ENCODE data around the gene MACROD1.

The MACROD1 gene

DNA sequence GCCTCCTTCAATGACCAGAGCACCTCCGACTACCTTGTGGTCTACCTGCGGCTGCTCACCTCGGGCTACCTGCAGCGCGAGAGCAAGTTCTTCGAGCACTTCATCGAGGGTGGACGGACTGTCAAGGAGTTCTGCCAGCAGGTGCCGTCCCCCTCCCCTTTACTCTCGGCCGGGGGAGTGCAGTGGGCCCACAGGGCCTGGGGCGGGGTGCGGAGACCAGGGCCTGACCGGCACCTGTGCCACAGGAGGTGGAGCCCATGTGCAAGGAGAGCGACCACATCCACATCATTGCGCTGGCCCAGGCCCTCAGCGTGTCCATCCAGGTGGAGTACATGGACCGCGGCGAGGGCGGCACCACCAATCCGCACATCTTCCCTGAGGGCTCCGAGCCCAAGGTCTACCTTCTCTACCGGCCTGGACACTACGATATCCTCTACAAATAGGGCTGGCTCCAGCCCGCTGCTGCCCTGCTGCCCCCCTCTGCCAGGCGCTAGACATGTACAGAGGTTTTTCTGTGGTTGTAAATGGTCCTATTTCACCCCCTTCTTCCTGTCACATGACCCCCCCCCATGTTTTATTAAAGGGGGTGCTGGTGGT is 168.7 kb downstream of the MACROD1 start:
- Histone ChIP-seq H3K36me3 (ENCODE audit: low read length) (no peaks in the 10 kb centered on the region), H3F3A (ENCODE audit: insufficient read depth) (no peaks in the 10 kb centered on the region), H4K20me1 (ENCODE audit: low read depth, low read length) (no peaks in the 10 kb centered on the region), H3K9me3 (ENCODE audit: insufficient read depth, low read length) (no peaks in the 10 kb centered on the region), H3K9ac (ENCODE audit: low read length) (no peak overlapping the region), H3K4me2 (ENCODE audit: low read depth, low read length, poor library complexity, severe bottlenecking) (no peak overlapping the region), H3K4me3 (ENCODE audit: insufficient read depth, low read length, poor library complexity, severe bottlenecking) (no peak overlapping the region), H3K9me2 (replicated peaks; ENCODE audit: insufficient read depth, low read length) (no peaks in the 10 kb centered on the region), H3K79me2 (ENCODE audit: insufficient read depth, low read length) (no peaks in the 10 kb centered on the region), H3K27me3 (ENCODE audit: low read length) (no peaks in the 10 kb centered on the region), H2AFZ (ENCODE audit: low read depth, low read length, severe bottlenecking) (no peak overlapping the region), H3K27ac (ENCODE audit: low read depth, low read length) (no peak overlapping the region)
- TF ChIP-seq, protein P1, sequence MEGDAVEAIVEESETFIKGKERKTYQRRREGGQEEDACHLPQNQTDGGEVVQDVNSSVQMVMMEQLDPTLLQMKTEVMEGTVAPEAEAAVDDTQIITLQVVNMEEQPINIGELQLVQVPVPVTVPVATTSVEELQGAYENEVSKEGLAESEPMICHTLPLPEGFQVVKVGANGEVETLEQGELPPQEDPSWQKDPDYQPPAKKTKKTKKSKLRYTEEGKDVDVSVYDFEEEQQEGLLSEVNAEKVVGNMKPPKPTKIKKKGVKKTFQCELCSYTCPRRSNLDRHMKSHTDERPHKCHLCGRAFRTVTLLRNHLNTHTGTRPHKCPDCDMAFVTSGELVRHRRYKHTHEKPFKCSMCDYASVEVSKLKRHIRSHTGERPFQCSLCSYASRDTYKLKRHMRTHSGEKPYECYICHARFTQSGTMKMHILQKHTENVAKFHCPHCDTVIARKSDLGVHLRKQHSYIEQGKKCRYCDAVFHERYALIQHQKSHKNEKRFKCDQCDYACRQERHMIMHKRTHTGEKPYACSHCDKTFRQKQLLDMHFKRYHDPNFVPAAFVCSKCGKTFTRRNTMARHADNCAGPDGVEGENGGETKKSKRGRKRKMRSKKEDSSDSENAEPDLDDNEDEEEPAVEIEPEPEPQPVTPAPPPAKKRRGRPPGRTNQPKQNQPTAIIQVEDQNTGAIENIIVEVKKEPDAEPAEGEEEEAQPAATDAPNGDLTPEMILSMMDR (IDR thresholded peaks at IDR 0.05; ENCODE audit: insufficient read depth, low read length, poor library complexity, severe bottlenecking) = no peak
- no peak for TF ChIP-seq EZH2phosphoT487 (conservative IDR thresholded peaks at IDR 0.05; ENCODE audit: low read length)

DNA sequence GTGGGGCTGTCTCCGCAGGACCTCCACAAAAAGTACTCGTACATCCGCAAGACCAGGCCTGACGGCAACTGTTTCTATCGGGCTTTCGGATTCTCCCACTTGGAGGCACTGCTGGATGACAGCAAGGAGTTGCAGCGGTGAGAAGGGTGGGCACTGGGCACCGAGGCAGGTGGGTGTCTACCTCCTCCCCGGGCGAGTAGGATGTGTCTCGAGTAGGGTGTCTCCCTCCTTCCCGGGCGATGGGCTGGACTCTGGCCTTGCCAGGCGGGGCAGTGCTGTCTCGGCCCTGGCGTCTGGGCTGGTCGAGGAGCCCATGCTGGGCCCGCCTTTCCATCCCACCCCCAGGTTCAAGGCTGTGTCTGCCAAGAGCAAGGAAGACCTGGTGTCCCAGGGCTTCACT is 169.4 kb downstream of the MACROD1 start:
- no peaks in the 10 kb centered on the region for H4K20me1 ChIP-seq (ENCODE audit: low read depth, low read length)
- no peak overlapping the region for H2AFZ ChIP-seq (ENCODE audit: low read depth, low read length, severe bottlenecking)
- H3K4me2 ChIP-seq (ENCODE audit: low read depth, low read length, poor library complexity, severe bottlenecking) = no peak overlapping the region
- H3K36me3 ChIP-seq (ENCODE audit: low read length) = no peaks in the 10 kb centered on the region
- TF ChIP-seq, protein P1 (IDR thresholded peaks at IDR 0.05; ENCODE audit: insufficient read depth, low read length, poor library complexity, severe bottlenecking) = no peak
- no peak for TF ChIP-seq EZH2phosphoT487 (conservative IDR thresholded peaks at IDR 0.05; ENCODE audit: low read length)
- H3K27me3 ChIP-seq (ENCODE audit: low read length) = no peaks in the 10 kb centered on the region
- H3K9me3 ChIP-seq (ENCODE audit: insufficient read depth, low read length) = no peaks in the 10 kb centered on the region
- H3K9ac ChIP-seq (ENCODE audit: low read length) = no peak overlapping the region
- H3K4me3 ChIP-seq (ENCODE audit: insufficient read depth, low read length, poor library complexity, severe bottlenecking) = no peak overlapping the region
- H3K79me2 ChIP-seq (ENCODE audit: insufficient read depth, low read length) = no peaks in the 10 kb centered on the region
- no peaks in the 10 kb centered on the region for H3K9me2 ChIP-seq (replicated peaks; ENCODE audit: insufficient read depth, low read length)
- no peak overlapping the region for H3K27ac ChIP-seq (ENCODE audit: low read depth, low read length)
- no peaks in the 10 kb centered on the region for H3F3A ChIP-seq (ENCODE audit: insufficient read depth)

DNA sequence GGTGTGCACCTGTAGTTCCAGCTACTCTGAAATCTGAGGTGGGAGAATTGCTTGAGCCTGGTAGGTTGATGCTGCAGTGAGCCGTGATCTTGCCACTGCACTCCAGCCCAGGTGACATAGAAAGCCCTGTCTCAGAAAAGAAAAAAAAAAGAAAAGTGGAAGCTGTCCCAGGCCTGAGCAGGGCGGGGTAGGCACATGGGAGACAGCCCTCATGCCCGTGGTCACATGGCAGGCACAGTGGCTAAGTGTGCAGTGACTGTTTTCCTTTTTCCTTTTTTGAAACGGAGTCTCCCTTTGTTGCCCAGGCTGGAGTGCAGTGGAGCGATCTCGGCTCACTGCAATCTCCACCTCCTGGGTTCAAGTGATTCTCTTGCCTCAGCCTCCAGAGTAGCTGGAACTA is 171.9 kb downstream of the MACROD1 start:
- TF ChIP-seq, protein P1 (IDR thresholded peaks at IDR 0.05; ENCODE audit: insufficient read depth, low read length, poor library complexity, severe bottlenecking) = no peak
- TF ChIP-seq EZH2phosphoT487 (conservative IDR thresholded peaks at IDR 0.05; ENCODE audit: low read length) = no peak
- Histone ChIP-seq H3K36me3 (ENCODE audit: low read length) (no peaks in the 10 kb centered on the region), H3K27ac (ENCODE audit: low read depth, low read length) (no peak overlapping the region), H3K9ac (ENCODE audit: low read length) (no peak overlapping the region), H3K4me3 (ENCODE audit: insufficient read depth, low read length, poor library complexity, severe bottlenecking) (no peak overlapping the region), H4K20me1 (ENCODE audit: low read depth, low read length) (no peaks in the 10 kb centered on the region), H3K9me3 (ENCODE audit: insufficient read depth, low read length) (no peaks in the 10 kb centered on the region), H3K27me3 (ENCODE audit: low read length) (no peaks in the 10 kb centered on the region), H2AFZ (ENCODE audit: low read depth, low read length, severe bottlenecking) (no peak overlapping the region), H3K4me2 (ENCODE audit: low read depth, low read length, poor library complexity, severe bottlenecking) (no peak overlapping the region), H3F3A (ENCODE audit: insufficient read depth) (no peaks in the 10 kb centered on the region), H3K9me2 (replicated peaks; ENCODE audit: insufficient read depth, low read length) (no peaks in the 10 kb centered on the region), H3K79me2 (ENCODE audit: insufficient read depth, low read length) (no peaks in the 10 kb centered on the region)
